Activated T-helper 1 cell treated with anti-CD3 and anti-CD28 coated beads, Interleukin-2, amount 50 U/mL, for 16 hours (primary cell): ENCODE measurements around the gene TSPOAP1.

ENCODE experiments used
- DNase-seq, 2 donors: peaks; one replicate each; pipeline ENCODE4 v3.0.0-alpha.2; 2020; ENCODE audit warnings: low read depth in 1 of 2, low spot score in 1 of 2

The TSPOAP1 gene

DNA sequence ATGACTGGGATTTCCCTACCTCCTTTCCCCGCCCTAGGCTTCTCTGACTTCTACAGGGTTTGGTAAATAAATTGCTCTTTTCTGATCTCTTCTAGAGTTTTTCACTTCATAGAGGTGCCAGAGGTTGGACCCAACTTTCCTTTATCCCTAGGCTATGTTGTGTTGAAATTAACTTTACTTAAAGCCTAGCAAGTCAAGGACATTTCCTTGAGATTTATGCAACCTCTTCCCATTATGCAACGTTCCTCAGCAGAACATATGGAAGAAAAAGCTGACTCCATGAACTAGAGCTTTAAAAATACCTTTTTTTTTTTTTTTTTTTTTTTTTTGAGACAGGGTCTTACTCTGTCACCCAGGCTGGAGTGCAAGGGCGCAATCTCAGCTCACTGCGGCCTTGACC is 63.3 kb downstream of the TSPOAP1 start:
- DNase-seq = no peak

- DNase-seq = no peak
Measured at GRCh38 chr17:58264407-58265103, 64.0 kb downstream of the TSPOAP1 start.

DNA sequence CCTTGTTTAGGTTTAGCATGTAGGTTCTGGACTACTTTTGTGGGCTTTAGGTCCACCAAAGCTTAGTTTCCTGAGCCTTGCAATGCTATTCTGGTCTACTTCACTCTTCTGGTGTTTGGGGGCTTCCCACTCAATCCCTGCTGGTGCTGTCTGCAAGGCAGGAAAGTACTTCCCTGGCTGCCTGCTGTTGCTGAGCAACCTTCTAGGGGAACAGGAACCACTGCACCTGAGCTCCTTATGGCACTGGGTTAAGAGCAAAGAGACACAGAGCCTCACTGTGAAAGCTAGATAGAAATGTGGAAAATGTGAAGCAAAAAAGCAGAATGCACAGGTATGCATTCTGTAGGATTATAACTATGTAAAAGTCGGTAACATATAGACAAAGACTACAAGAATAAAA is 64.8 kb downstream of the TSPOAP1 start:
- no peak for DNase-seq

- DNase-seq = no peak
Measured at GRCh38 chr17:58262149-58262548, 66.4 kb downstream of the TSPOAP1 start.

GRCh38 chr17:58254803-58255202 is 73.8 kb downstream of the TSPOAP1 start:
- no peak for DNase-seq

- DNase-seq = no peak
Measured at GRCh38 chr17:58253082-58253481, 75.5 kb downstream of the TSPOAP1 start.

- no peak for DNase-seq
Measured at GRCh38 chr17:58252141-58252540, 76.5 kb downstream of the TSPOAP1 start.
